ENCODE measurements around the gene DMAC2L. TPM values are rescaled to one million over a fixed set of nuclear protein-coding genes. Genes with fewer than 3 reads are reported as not detected.

DMAC2L gene
- total RNA-seq (2021) (15.4 and 18.5 TPM in 2 replicates), Bru-seq, nascent RNA (percentile 84 among the genes with signal in this experiment), BruChase-seq, experiment 1, labeled RNA remaining after a 2-hour chase (percentile 91 among the genes with signal in this experiment), BruChase-seq, experiment 2, labeled RNA remaining after a 6-hour chase (percentile 68 among the genes with signal in this experiment)
- long read RNA-seq, transcript ATP5S-207 (5 exons, 2,008 nt): major isoform, 6 of 21 reads
- long read RNA-seq, partial matches to known transcripts: 2 of 21 reads
- long read RNA-seq, other reads (novel, unspliced or antisense): 13 of 21 reads

DNA sequence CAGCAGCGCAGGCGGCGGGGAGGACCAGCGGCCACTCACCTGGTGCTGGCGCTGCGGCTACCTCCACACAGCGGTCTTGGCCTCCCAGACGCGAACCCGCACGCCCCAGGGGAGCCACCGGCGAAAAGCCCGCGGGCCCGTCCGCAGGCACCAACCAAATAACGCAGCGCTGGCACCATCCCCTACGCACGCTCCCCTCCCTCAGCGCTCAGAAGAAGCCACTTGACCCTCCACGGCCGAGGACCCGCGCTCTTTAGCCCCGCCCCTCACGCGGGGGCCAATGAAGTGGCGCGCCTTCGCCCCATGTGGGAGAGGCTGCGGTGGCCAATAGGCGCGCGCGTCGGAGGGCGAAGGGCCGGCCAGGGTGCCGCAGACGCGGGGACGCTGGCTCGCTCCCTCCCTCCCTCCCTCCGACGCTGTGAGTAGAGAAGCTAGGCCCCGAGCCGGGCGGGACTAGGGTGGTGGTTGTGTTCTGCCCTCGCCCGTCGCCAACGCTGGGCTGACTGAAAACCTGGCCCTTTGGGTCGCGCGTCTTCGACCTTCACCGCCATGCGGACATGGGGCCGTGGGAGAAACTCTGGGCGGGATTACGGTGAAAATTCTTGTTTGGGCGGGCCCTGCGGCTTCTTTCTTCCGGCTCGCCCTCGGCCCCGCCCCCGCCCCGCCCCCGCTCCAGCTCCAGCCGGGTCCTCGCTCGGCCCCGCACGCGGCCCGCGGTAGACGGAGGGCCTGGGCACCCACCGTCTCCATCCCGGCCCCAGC, at the start of gene DMAC2L, which contains the start of gene L2HGDH:
Gene DMAC2L (plus strand): TSS at position 353 of the 762 bp plus-strand sequence. CDS start 9,164 bp downstream, outside the sequence.
Gene L2HGDH (minus strand): TSS at position 258 of the 762 bp plus-strand sequence. CDS start 79 bp downstream, at position 179.
- peak; percentile 83 to 95 for DNase-seq
- Histone ChIP-seq H3K9me3 (ENCODE audit: insufficient read depth, low read depth) (no peaks in the 10 kb centered on the region; the same call in 1 of the 2 replicates), H3K4me3 (peak within 1 kb of the TSS; percentile 85), H3K9me2 (ENCODE audit: insufficient read depth) (no peaks in the 10 kb centered on the region; the same call in 1 of the 2 replicates), H4K20me1 (ENCODE audit: insufficient read depth) (no peaks in the 10 kb centered on the region), H3K4me1 (replicated peaks; ENCODE audit: insufficient read depth) (peaks cover 18% of the 10 kb centered on the region), H3K79me2 (ENCODE audit: low read depth) (peaks cover 54% of the 10 kb centered on the region), H3K27ac (peak within 1 kb of the TSS; percentile 88), H3K27me3 (ENCODE audit: insufficient read depth, low read depth) (no peaks in the 10 kb centered on the region), H3K4me2 (peak within 1 kb of the TSS; percentile 97), H2AFZ (peak within 1 kb of the TSS; percentile 99), H3K36me3 (ENCODE audit: low read depth) (no peaks in the 10 kb centered on the region), H3F3A (ENCODE audit: insufficient read depth, low read depth) (peaks cover 5% of the 10 kb centered on the region; the same call in 1 of the 2 replicates)
- TF ChIP-seq, protein P1, sequence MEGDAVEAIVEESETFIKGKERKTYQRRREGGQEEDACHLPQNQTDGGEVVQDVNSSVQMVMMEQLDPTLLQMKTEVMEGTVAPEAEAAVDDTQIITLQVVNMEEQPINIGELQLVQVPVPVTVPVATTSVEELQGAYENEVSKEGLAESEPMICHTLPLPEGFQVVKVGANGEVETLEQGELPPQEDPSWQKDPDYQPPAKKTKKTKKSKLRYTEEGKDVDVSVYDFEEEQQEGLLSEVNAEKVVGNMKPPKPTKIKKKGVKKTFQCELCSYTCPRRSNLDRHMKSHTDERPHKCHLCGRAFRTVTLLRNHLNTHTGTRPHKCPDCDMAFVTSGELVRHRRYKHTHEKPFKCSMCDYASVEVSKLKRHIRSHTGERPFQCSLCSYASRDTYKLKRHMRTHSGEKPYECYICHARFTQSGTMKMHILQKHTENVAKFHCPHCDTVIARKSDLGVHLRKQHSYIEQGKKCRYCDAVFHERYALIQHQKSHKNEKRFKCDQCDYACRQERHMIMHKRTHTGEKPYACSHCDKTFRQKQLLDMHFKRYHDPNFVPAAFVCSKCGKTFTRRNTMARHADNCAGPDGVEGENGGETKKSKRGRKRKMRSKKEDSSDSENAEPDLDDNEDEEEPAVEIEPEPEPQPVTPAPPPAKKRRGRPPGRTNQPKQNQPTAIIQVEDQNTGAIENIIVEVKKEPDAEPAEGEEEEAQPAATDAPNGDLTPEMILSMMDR (conservative IDR thresholded peaks at IDR 0.05): peak; percentile 31
- TF ChIP-seq EZH2 (IDR thresholded peaks at IDR 0.05; ENCODE audit: low read depth): no peak
- BruUV-seq (replicated peaks): no TSS peak
- intact Hi-C loops (cut with micrococcal nuclease; ENCODE audit: unreplicated experiment): loop anchor here (1.0 to 5.0 kb wide), 2 partner anchors 220 to 460 kb away; partner anchors contain the start of genes MAP4K5 and NEMF
- ChIA-PET CTCF (interaction anchor here (0.6 kb wide), 4 partner anchors 92 to 929 kb away, joined by 3 to 4 read pairs (median 4); no protein-coding TSS in a partner anchor), POLR2A (ENCODE audit: unreplicated experiment) (interaction anchor here (0.5 to 0.9 kb wide), 6 partner anchors 84 to 1482 kb away, joined by 3 to 19 read pairs (median 4); partner anchors contain the start of genes CDKL1 and NEMF)

GRCh38 chr14:50262865-50263264, 49.3 kb upstream of the DMAC2L start:
- no peaks in the 10 kb centered on the region for H3K36me3 ChIP-seq (ENCODE audit: low read depth)
- H3K9me3 ChIP-seq (ENCODE audit: insufficient read depth, low read depth): no peaks in the 10 kb centered on the region
- H3K4me2 ChIP-seq: no peak overlapping the region
- POLR2A ChIA-PET (ENCODE audit: unreplicated experiment): no interaction called here
- no peaks in the 10 kb centered on the region for H4K20me1 ChIP-seq (ENCODE audit: insufficient read depth)
- no TSS peak for BruUV-seq (replicated peaks)
- H3K79me2 ChIP-seq (ENCODE audit: low read depth): no peaks in the 10 kb centered on the region
- H3F3A ChIP-seq (ENCODE audit: insufficient read depth, low read depth): no peaks in the 10 kb centered on the region
- CTCF ChIA-PET: interaction anchor here (0.5 to 0.7 kb wide), 2 partner anchors 80 to 598 kb away, joined by 3 to 4 read pairs; no protein-coding TSS in a partner anchor
- no peak overlapping the region for H3K27ac ChIP-seq
- no peak overlapping the region for H2AFZ ChIP-seq
- TF ChIP-seq EZH2 (IDR thresholded peaks at IDR 0.05; ENCODE audit: low read depth): no peak
- TF ChIP-seq, protein P1 (conservative IDR thresholded peaks at IDR 0.05): no peak
- no peak for DNase-seq
- intact Hi-C loops (cut with micrococcal nuclease; ENCODE audit: unreplicated experiment): no loop called here
- no peaks in the 10 kb centered on the region for H3K9me2 ChIP-seq (ENCODE audit: insufficient read depth)
- H3K27me3 ChIP-seq (ENCODE audit: insufficient read depth, low read depth): no peaks in the 10 kb centered on the region
- H3K4me3 ChIP-seq: no peak overlapping the region
- no peaks in the 10 kb centered on the region for H3K4me1 ChIP-seq (replicated peaks; ENCODE audit: insufficient read depth)

- Histone ChIP-seq H3K27me3 (ENCODE audit: insufficient read depth, low read depth) (no peaks in the 10 kb centered on the region), H4K20me1 (ENCODE audit: insufficient read depth) (no peaks in the 10 kb centered on the region), H3K9me3 (ENCODE audit: insufficient read depth, low read depth) (no peaks in the 10 kb centered on the region), H3K27ac (no peak overlapping the region), H3F3A (ENCODE audit: insufficient read depth, low read depth) (no peaks in the 10 kb centered on the region), H3K4me3 (no peak overlapping the region), H3K9me2 (ENCODE audit: insufficient read depth) (no peaks in the 10 kb centered on the region), H3K79me2 (ENCODE audit: low read depth) (no peaks in the 10 kb centered on the region), H2AFZ (no peak overlapping the region), H3K36me3 (ENCODE audit: low read depth) (no peaks in the 10 kb centered on the region), H3K4me1 (replicated peaks; ENCODE audit: insufficient read depth) (no peaks in the 10 kb centered on the region), H3K4me2 (no peak overlapping the region)
- ChIA-PET CTCF (no interaction called here), POLR2A (ENCODE audit: unreplicated experiment) (no interaction called here)
- no peak for DNase-seq
- no peak for TF ChIP-seq EZH2 (IDR thresholded peaks at IDR 0.05; ENCODE audit: low read depth)
- TF ChIP-seq, protein P1 (conservative IDR thresholded peaks at IDR 0.05): no peak
- no TSS peak for BruUV-seq (replicated peaks)
- intact Hi-C loops (cut with micrococcal nuclease; ENCODE audit: unreplicated experiment): no loop called here
Observed at GRCh38 chr14:50263321-50263720, 48.8 kb upstream of the DMAC2L start.
